Stimulated activated naive CD8-positive, alpha-beta T cell treated with anti-CD3 and anti-CD28 coated beads, Interleukin-15, Interleukin-2, amounts not matched to agents 100 U/mL and 50 U/mL, for 24 hours (primary cell): ENCODE measurements around the gene NHSL2.
"Not testable (repeated sequence)": the region's sequence is repeated elsewhere in the genome, so short reads cannot be mapped to it uniquely, and the experiment has no call there.

Experiments used
- ATAC-seq: fragments of 150-1000 bp; cut with Tn5 transposase; one replicate; pipeline ENCODE4 v1.10.0; 2021
- DNase-seq: peaks from one replicate; pipeline ENCODE4 v3.0.0; 2021

NHSL2 gene

GRCh38 chrX:72041871-72042851, 131.5 kb downstream of the NHSL2 start:
- no peak for DNase-seq
- no peak for ATAC-seq

DNA sequence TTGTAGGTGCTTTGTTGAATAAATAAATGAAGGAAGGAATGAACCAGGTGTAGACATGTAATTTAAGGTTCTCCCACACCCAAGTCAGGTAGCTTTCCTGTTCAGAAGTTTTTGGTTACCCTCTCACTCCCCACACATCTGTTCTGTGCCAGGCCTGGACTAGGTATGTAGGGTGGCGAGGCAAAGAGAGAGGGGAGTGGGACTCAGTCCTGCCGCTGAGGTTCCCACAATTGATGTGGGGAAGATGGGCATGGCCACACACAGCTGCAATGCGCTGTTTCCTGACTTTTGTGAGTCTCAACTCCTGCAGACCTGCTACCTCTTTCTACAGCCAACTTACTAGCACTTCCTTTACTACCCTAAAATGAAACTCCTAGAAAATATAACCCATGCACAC, 132.2 kb downstream of the NHSL2 start:
- ATAC-seq (no peak), DNase-seq (no peak)

DNA sequence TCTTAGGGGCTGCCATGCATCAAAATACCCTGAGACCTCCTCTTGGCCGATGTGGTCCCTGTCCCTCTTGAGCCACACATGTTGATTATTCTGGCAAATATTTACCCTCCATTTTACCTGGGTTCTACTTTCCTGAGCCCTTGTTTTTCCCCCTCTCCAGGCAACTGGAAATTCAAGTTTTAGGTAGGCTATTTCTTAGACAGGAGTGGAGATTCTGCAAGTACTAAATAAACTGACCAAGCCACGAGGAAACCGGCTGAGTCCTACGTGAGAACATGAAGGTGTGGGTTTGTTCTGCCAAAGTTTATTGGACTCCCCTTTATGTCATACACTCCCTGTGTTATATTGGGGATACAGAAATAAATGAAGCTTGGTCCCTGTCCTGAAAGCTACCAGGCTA, 133.0 kb downstream of the NHSL2 start:
- ATAC-seq = no peak
- no peak for DNase-seq

DNA sequence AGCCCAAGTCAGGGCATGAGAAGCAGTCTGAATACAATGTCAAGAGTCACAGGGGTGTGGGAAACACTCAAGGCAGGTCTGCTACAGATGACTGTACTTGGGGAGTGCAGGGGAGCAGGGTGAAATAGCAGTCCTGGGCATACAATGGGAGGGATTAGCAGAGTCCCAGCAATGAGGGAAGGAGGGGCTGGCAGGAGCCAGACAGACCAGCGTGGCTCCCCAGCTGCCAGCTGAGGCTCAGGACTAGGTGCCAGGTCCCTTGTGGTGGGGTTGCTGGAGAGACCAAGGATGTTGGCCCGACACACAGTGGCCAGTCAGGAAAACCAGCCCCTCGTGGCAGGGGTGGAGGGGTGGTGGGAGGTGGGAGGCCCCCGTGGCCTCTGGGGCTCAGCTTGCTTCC, 134.5 kb downstream of the NHSL2 start:
- ATAC-seq (no peak), DNase-seq (no peak)

DNA sequence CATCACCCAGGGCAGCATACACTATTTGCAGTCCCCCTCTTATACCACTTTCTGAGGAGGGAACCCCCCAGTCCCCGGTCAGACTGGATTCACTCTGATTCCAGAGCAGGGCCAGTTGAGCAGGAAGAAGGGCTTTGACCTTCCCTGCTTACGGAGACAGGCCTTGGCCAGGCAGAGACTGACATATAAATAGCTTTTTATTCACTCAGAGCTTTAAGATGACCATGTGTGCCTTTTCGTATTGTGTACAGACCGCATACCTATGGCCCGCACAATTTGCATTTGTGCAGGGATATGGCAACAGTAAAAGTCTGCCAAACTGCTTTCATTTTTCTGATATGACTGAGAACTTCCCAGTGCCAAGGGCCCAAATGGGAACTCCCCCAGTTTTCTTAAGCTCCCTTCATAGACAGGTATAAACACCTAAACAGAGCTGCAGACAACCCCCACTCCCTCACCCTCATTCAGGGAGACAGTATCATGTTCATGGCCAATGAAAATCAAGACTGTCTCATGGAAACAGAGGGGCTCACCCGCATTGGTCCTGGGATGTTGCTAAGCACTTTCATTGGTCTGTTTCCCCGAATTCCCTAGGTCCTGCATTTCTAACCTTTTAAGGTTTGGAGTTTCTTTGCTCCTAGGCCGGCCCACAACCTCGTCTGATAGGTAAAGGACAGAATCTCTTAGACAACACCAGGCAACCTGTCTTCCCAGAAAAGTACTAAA, 135.1 kb downstream of the NHSL2 start:
- ATAC-seq (no peak), DNase-seq (no peak)

- ATAC-seq (no peak), DNase-seq (no peak)
Observed at GRCh38 chrX:72046447-72046846, 135.8 kb downstream of the NHSL2 start.

DNA sequence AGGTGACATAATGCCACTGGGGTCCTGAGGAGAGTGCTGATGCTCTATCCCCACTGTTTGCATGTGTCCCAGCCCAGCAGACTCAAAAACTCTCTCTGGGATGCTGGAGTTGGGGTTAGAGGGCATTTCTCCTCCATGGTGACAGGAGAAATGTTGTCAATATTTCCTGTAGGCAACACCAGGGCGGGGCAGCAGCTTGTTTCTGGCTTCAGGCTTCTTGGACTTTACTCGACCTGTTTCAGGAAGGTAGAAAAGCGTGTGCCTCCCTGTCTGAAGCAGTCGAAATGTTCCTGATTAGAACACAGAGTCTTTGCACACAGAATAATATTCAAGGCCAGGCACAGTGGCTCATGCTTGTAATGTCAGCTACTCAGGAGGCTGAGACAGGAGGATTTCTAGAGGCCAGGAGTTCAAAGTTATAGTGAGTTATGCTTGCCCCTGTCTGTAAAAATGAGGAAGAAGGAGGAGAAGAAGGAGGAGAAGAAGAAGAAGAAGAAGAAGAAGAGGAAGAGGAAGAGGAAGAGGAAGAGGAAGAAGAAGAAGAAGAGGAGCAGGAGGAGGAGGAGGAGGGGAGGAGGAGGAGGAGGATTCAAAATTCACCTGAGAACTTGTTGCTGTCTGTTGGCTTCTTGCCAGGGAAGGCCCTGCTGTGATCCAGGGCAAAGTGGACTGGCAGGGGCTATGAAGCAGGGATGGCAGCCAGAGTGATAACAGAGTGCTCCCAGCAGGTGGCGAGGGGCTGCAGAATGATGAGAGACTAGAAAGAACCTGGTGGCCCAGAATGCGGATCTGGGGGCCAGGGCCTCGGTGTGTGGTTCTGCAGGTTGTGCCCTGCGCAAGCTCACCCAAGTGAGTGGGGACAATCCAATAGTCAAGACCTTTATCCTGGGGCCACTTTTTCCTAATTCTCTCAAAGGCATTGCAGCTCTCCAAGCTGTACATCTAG, 138.1 kb downstream of the NHSL2 start:
- ATAC-seq (no peak), DNase-seq (peak; percentile 4)

GRCh38 chrX:72050011-72050410, 139.4 kb downstream of the NHSL2 start:
- ATAC-seq (no peak), DNase-seq (no peak)

GRCh38 chrX:72051589-72051988, 140.9 kb downstream of the NHSL2 start:
- no peak for ATAC-seq
- DNase-seq = no peak

GRCh38 chrX:72052415-72053090, 141.9 kb downstream of the NHSL2 start:
- ATAC-seq = no peak
- no peak for DNase-seq

GRCh38 chrX:72053508-72053907, 142.9 kb downstream of the NHSL2 start:
- DNase-seq (no peak), ATAC-seq (no peak)

DNA sequence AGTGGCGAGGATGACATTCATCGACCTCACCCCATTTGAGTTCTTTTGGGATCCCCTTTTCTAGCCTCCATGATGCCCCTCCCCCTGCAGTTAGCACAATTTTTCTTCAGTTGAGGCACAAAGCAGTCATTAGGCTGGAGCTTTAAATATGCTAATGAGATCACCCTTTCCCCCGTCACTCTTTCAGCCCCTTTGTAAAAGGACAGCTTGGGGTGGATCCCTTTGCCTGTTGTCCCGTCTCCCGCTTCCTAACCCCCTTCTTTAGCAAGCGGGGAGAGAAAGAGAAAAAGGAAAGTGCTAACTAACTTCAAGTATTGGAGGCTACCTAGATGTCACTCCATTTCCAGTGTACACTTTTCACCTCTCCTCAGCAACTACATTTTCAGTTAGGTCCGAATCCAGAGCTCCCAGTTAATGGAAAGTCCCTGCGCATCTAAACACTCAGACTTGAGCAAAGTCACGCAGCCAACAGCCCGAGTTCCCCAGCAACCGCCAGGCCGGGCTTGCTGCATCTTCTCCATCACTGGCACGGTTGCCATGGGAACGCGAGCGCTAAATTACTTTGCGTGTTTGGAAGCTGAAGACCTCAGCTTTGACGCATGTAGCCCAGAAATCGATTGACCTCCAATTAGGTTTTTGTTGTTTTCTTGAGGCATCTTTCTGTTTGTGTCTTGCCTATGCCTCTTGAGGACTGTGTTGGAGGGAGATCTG, 144.3 kb downstream of the NHSL2 start:
- no peak for DNase-seq
- ATAC-seq = no peak

DNA sequence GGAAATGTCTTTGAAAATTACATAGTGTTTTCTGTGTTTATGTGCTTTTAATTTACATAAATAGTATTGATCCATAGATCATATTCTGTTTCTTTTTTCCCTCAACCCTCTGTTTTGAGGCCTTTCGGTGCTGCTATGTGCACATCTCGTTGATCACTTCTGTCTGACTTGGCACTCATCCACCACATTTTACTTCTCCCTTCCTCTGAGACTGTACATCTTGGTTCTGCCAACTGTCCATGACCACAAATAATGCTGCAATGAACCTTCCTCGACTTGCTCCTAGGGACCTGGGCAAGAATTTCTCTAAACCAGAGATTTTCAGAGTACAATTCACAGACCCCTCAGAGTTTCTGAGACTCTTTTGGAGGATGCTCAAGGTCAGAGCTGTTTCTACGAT, 146.7 kb downstream of the NHSL2 start:
- DNase-seq = no peak
- no peak for ATAC-seq

- no peak for DNase-seq
- ATAC-seq = no peak
Observed at GRCh38 chrX:72057849-72058248, 147.2 kb downstream of the NHSL2 start.

DNA sequence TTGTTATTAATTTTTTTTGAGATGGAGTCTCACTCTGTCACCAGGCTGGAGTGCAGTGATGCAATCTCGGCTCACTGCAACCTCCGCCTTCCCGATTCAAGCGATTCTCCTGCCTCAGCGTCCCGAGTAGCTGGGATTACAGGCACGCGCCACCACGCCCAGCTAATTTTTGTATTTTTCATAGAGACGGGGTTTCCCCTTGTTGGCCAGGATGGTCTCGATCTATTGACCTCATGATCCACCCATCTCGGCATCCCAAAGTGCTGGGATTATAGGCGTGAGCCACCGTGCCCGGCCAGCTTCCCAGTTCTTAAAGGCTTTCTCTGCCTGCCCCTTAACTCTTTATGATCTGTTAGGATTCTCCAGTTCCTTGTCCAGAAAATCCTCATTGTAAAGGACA, 147.7 kb downstream of the NHSL2 start:
- not testable (repeated sequence) for DNase-seq, ATAC-seq

DNA sequence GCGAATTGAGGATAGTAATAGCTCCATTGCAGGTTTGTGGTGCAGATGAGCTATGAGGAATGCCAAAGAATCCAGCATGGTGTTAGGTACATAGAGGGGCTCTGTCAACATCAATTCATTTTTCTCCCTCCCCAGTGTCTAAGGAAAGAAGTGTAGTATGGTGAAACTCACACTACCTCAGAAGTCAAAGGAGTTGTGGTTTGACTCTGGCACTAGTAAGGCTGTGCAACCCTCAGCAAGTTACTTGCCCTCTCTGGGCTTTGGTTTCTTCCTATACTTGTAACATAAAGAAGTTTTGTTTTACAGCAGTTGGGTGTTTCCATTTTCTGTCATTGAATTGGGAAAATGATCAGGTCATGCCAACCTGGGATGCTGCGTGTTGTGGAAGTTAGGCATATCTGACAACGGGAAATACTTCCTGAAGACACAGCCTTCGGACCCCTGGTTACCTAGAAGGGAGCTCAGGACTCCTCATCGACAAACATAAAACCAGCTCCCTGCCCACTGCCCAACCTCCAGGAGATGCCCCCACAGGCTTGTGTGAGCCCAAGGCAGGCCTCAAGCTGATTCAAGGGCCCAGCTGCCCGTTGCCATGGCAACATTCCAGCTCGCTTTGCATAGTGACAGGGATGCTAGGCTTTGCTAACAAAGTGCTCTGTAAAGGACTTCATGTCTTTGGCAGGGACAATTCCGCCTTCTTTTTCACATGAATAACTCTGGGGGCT, 149.7 kb downstream of the NHSL2 start:
- no peak for DNase-seq
- ATAC-seq = no peak

DNA sequence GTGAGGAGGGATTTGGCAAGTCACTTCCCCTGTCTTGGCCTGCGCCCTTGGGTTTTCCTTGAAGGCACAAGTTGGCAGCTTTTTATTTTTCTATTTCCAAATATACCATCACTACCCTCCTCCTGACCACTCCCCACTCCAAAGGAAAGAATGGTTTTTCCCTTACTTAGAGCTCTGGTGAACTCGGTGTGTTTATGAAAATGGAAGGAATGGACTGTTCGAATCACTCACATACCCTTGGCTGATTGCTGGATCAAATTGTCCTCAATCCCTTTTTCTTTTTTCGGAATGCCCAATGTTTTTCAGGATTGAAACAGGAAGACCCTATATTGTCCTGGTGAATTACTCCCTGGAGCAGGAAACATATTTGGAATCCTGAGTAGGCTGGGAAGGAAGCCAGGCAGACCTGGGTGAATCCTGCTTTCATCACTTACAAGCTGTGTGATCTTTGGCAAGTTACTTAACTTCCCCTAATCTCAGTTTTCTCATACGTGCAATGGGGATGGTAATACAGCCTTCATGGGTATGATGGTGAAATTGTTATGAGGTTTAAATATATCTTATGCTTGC, 150.4 kb downstream of the NHSL2 start:
- ATAC-seq (no peak), DNase-seq (no peak)

GRCh38 chrX:72062916-72063315, 152.3 kb downstream of the NHSL2 start:
- ATAC-seq (no peak), DNase-seq (no peak)

DNA sequence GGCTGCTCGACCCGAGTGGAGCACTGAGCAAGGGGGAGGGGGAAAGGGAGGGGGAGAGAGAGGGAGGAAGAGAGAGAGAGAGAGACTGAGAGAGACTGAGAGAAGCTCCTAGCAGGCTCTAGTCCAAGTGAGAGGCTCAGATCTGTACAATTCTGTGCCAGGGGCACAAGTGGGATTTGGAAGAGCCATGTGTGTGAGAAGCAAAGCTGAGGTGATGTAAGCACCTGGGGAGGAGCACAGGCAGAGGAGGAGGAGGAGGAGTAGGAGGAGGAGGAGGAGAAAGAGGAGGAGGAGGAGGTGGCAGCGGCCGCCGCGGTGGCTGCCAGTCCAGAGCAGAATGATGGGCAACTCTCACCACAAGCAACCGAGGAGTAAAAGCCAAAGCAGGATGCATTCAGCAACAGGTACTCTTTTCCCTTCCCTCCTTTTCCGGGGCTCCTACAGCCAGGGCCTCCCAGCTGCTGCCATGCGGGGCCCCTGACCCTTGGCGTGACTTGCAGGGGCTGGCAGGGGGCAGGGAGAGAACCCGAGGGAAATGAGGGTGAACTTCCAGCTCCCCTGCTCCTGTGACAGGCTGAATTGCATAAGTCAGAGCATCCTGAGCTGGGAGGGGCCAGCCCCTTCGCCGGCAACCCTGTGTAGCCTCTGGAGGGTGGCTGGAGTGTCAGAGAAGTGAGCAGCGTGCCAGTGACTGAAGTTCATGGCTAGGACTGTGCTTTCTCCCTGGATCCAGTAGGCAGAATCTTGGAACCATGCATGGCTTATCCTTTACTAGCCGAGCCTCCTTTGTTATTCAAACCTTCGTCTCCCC, 158.9 kb downstream of the NHSL2 start:
- no peak for DNase-seq
- ATAC-seq = no peak
